HEK293 (cell line): ENCODE measurements around the gene AADACL3.

Source experiments
- CTCF ChIA-PET: fragments of 350-600 bp; formaldehyde crosslinking; extraction: SDS; loops from one replicate; lab custom pipeline; 2021; ENCODE audit warnings: antibody characterized with exemption; lab: Yijun Ruan, JAX
- POLR2A ChIA-PET: fragments of 300-600 bp; formaldehyde crosslinking; extraction: SDS; loops from one replicate; lab custom pipeline; 2020; ENCODE audit warnings: antibody characterized with exemption, inconsistent platforms; lab: Yijun Ruan, JAX
- H3K27ac ChIP-seq: fragments of 200-500 bp; sonication (Bioruptor generic); 2 replicates; pipeline ENCODE4 v1.5.1; 2014; ENCODE audit warnings: low read depth, low read length, control low read depth, inconsistent platforms; ENCODE audit errors: extremely low read depth
- H3K36me3 ChIP-seq, 2 experiments: fragments of 200-500 bp in 1 of 2; sonication (Bioruptor generic) in 1 of 2; 1 replicate in 1 of 2; 2 replicates in 1 of 2; pipeline ENCODE4 v1.5.1; 2014 to 2017; ENCODE audit warnings: inconsistent platforms in 2 of 2, low read length in 2 of 2; ENCODE audit not compliant: control insufficient read depth in 2 of 2, insufficient read depth in 1 of 2
- H3K4me1 ChIP-seq: fragments of 200-500 bp; sonication (Bioruptor generic); 2 replicates; pipeline ENCODE4 v1.5.1; 2014; ENCODE audit warnings: mild to moderate bottlenecking, low read length, inconsistent platforms; ENCODE audit not compliant: control insufficient read depth, insufficient read depth
- H3K4me3 ChIP-seq: 2 replicates; pipeline ENCODE4 v1.5.1; 2011; ENCODE audit warnings: low read depth, mild to moderate bottlenecking, control low read depth, low read length, moderate library complexity
- H3K9me3 ChIP-seq: fragments of 200-500 bp; sonication (Bioruptor generic); 2 replicates; pipeline ENCODE4 v1.5.1; 2014; ENCODE audit warnings: low read depth, low read length, inconsistent platforms; ENCODE audit not compliant: control insufficient read depth, insufficient read depth
- KLF8 ChIP-seq: fragments of 450-650 bp; formaldehyde crosslinking; IDR thresholded peaks from 2 replicates; pipeline ENCODE4 v1.5.1; 2016; ENCODE audit warnings: missing biosample characterization, missing genetic modification characterization
- REPIN1 ChIP-seq: fragments of 450-650 bp; formaldehyde crosslinking; IDR thresholded peaks from 2 replicates; pipeline ENCODE4 v1.5.1; 2017; ENCODE audit warnings: missing biosample characterization, missing genetic modification characterization, low read depth
- ZBTB8A ChIP-seq: fragments of 450-650 bp; formaldehyde crosslinking; IDR thresholded peaks from 2 replicates; pipeline ENCODE4 v1.5.1; 2016; ENCODE audit warnings: missing biosample characterization, missing genetic modification characterization
- ZNF174 ChIP-seq: fragments of 450-650 bp; formaldehyde crosslinking; IDR thresholded peaks from 2 replicates; pipeline ENCODE4 v1.5.0; 2017; ENCODE audit warnings: missing biosample characterization, mild to moderate bottlenecking, missing genetic modification characterization
- ZNF239 ChIP-seq: fragments of 450-650 bp; formaldehyde crosslinking; IDR thresholded peaks from 2 replicates; pipeline ENCODE4 v1.5.1; 2016; ENCODE audit warnings: missing biosample characterization, missing genetic modification characterization
- ZNF266 ChIP-seq: fragments of 450-650 bp; formaldehyde crosslinking; IDR thresholded peaks from 2 replicates; pipeline ENCODE4 v1.5.1; 2016; ENCODE audit warnings: missing biosample characterization, missing genetic modification characterization, low read depth
- ZNF324 ChIP-seq: fragments of 450-650 bp; formaldehyde crosslinking; IDR thresholded peaks from 2 replicates; pipeline ENCODE4 v1.5.1; 2016; ENCODE audit warnings: missing biosample characterization, missing genetic modification characterization
- ZNF426 ChIP-seq: fragments of 450-650 bp; formaldehyde crosslinking; IDR thresholded peaks from 2 replicates; pipeline ENCODE4 v1.5.1; 2017; ENCODE audit warnings: missing biosample characterization, missing genetic modification characterization, mild to moderate bottlenecking, inconsistent platforms, moderate library complexity
- ZNF658 ChIP-seq: fragments of 450-650 bp; formaldehyde crosslinking; IDR thresholded peaks from 2 replicates; pipeline ENCODE4; 2016; ENCODE audit warnings: missing biosample characterization, missing genetic modification characterization
- ZNF677 ChIP-seq: fragments of 450-650 bp; IDR thresholded peaks from 2 replicates; pipeline ENCODE4 v1.5.0; 2018; ENCODE audit warnings: missing biosample characterization, mild to moderate bottlenecking, missing genetic modification characterization, moderate library complexity
- ZSCAN16 ChIP-seq: fragments of 450-650 bp; formaldehyde crosslinking; IDR thresholded peaks from 2 replicates; pipeline ENCODE4 v1.5.1; 2016; ENCODE audit warnings: missing biosample characterization, missing genetic modification characterization
- ZSCAN30 ChIP-seq: fragments of 450-650 bp; IDR thresholded peaks from 2 replicates; pipeline ENCODE4 v1.5.1; 2018; ENCODE audit warnings: missing biosample characterization, mild to moderate bottlenecking, missing genetic modification characterization, moderate library complexity
- TF ChIP-seq, protein P1 (sequence below): fragments of 450-650 bp; formaldehyde crosslinking; IDR thresholded peaks from 2 replicates; pipeline ENCODE4 v1.5.1; 2016; ENCODE audit warnings: missing biosample characterization, missing genetic modification characterization
- TF ChIP-seq, protein P2 (sequence below): fragments of 450-650 bp; IDR thresholded peaks from 2 replicates; pipeline ENCODE4 v1.5.1; 2018; ENCODE audit warnings: missing biosample characterization, mild to moderate bottlenecking, missing genetic modification characterization
- TF ChIP-seq, protein P3 (sequence below): fragments of 450-650 bp; formaldehyde crosslinking; IDR thresholded peaks from 2 replicates; pipeline ENCODE4 v1.5.1; 2016; ENCODE audit warnings: missing biosample characterization, missing genetic modification characterization, borderline replicate concordance
- TF ChIP-seq, protein P4 (sequence below): fragments of 450-650 bp; formaldehyde crosslinking; IDR thresholded peaks from 2 replicates; pipeline ENCODE4 v1.5.1; 2016; ENCODE audit warnings: missing biosample characterization, missing genetic modification characterization
- TF ChIP-seq, protein P5 (sequence below): fragments of 450-650 bp; formaldehyde crosslinking; IDR thresholded peaks from 2 replicates; pipeline ENCODE4 v1.5.1; 2016; ENCODE audit warnings: missing biosample characterization, missing genetic modification characterization
- TF ChIP-seq, protein P6 (sequence below): fragments of 450-650 bp; formaldehyde crosslinking; IDR thresholded peaks from 2 replicates; pipeline ENCODE4 v1.5.1; 2017; ENCODE audit warnings: missing biosample characterization, missing genetic modification characterization
- TF ChIP-seq, protein P7 (sequence below): fragments of 450-650 bp; formaldehyde crosslinking; IDR thresholded peaks from 2 replicates; pipeline ENCODE4 v1.5.1; 2017; ENCODE audit warnings: missing biosample characterization, missing genetic modification characterization

AADACL3 gene

DNA sequence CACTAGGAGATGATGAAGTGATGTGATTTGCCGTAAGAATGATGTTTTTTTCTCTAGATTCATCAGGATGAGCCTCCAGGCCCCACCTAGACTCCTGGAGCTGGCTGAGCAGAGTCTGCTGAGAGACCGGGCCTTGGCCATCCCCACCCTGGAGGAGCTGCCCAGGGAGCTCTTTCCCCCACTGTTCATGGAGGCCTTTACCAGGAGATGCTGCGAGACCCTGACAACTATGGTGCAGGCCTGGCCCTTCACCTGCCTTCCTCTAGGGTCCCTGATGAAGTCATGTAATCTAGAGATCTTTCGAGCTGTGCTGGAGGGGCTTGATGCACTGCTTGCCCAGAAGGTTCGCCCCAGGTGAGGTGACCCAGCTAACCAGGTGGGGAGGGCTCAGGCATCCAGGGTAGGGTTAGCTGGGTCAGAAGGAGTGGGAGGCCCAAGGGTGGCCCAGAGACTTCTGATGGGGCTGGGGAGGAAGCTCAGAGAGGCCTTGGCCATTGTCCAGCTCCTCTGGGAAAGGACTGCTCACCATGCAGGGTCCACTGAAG lies 59.0 kb downstream of the AADACL3 start (continued):
- TF ChIP-seq, protein P1, sequence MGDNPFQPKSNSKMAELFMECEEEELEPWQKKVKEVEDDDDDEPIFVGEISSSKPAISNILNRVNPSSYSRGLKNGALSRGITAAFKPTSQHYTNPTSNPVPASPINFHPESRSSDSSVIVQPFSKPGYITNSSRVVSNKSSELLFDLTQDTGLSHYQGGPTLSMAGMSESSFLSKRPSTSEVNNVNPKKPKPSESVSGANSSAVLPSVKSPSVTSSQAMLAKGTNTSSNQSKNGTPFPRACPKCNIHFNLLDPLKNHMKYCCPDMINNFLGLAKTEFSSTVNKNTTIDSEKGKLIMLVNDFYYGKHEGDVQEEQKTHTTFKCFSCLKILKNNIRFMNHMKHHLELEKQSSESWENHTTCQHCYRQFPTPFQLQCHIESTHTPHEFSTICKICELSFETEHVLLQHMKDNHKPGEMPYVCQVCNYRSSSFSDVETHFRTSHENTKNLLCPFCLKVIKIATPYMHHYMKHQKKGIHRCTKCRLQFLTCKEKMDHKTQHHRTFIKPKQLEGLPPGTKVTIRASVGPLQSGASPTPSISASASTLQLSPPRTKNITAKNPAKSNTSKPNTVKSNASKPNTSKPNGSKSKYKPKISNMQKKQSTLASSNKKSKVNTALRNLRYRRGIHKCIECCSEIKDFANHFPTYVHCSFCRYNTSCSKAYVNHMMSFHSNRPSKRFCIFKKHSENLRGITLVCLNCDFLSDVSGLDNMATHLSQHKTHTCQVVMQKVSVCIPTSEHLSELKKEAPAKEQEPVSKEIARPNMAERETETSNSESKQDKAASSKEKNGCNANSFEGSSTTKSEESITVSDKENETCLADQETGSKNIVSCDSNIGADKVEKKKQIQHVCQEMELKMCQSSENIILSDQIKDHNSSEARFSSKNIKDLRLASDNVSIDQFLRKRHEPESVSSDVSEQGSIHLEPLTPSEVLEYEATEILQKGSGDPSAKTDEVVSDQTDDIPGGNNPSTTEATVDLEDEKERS (tag by site-specific recombination): no peak
- no peak for TF ChIP-seq ZNF266 (tag by site-specific recombination)

DNA sequence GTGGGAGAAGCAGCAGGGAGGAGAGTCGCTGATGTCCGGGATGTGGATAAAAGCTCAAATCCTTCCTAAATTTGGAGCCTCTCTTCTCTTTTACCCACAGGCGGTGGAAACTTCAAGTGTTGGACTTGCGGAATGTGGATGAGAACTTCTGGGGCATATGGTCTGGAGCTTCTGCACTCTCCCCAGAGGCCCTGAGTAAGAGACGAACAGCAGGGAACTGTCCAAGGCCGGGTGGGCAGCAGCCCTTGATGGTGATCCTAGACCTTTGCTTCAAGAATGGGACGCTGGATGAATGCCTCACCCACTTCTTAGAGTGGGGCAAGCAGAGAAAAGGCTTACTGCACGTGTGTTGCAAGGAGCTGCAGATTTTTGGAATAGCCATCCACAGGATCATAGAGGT lies 59.5 kb downstream of the AADACL3 start:
- ChIA-PET POLR2A (no interaction called here), CTCF (no interaction called here)
- no peaks in the 10 kb centered on the region for H3K4me1 ChIP-seq
- no peaks in the 10 kb centered on the region for H3K9me3 ChIP-seq
- H3K36me3 ChIP-seq: no peaks in the 10 kb centered on the region
- no peak overlapping the region for H3K27ac ChIP-seq
- H3K4me3 ChIP-seq: no peak overlapping the region
- TF ChIP-seq KLF8 (tag by site-specific recombination) (no peak), ZBTB8A (tag by site-specific recombination) (no peak), ZNF239 (tag by site-specific recombination) (no peak), ZNF324 (tag by site-specific recombination) (no peak), ZNF677 (no peak), ZSCAN16 (tag by site-specific recombination) (no peak), ZNF426 (tag by site-specific recombination) (no peak), ZNF658 (tag by site-specific recombination) (no peak)
- TF ChIP-seq, protein P2, sequence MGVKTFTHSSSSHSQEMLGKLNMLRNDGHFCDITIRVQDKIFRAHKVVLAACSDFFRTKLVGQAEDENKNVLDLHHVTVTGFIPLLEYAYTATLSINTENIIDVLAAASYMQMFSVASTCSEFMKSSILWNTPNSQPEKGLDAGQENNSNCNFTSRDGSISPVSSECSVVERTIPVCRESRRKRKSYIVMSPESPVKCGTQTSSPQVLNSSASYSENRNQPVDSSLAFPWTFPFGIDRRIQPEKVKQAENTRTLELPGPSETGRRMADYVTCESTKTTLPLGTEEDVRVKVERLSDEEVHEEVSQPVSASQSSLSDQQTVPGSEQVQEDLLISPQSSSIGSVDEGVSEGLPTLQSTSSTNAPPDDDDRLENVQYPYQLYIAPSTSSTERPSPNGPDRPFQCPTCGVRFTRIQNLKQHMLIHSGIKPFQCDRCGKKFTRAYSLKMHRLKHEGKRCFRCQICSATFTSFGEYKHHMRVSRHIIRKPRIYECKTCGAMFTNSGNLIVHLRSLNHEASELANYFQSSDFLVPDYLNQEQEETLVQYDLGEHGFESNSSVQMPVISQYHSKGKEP (tag by site-specific recombination): no peak
- TF ChIP-seq, protein P3, sequence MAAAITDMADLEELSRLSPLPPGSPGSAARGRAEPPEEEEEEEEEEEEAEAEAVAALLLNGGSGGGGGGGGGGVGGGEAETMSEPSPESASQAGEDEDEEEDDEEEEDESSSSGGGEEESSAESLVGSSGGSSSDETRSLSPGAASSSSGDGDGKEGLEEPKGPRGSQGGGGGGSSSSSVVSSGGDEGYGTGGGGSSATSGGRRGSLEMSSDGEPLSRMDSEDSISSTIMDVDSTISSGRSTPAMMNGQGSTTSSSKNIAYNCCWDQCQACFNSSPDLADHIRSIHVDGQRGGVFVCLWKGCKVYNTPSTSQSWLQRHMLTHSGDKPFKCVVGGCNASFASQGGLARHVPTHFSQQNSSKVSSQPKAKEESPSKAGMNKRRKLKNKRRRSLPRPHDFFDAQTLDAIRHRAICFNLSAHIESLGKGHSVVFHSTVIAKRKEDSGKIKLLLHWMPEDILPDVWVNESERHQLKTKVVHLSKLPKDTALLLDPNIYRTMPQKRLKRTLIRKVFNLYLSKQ: no peak
- TF ChIP-seq, protein P4, sequence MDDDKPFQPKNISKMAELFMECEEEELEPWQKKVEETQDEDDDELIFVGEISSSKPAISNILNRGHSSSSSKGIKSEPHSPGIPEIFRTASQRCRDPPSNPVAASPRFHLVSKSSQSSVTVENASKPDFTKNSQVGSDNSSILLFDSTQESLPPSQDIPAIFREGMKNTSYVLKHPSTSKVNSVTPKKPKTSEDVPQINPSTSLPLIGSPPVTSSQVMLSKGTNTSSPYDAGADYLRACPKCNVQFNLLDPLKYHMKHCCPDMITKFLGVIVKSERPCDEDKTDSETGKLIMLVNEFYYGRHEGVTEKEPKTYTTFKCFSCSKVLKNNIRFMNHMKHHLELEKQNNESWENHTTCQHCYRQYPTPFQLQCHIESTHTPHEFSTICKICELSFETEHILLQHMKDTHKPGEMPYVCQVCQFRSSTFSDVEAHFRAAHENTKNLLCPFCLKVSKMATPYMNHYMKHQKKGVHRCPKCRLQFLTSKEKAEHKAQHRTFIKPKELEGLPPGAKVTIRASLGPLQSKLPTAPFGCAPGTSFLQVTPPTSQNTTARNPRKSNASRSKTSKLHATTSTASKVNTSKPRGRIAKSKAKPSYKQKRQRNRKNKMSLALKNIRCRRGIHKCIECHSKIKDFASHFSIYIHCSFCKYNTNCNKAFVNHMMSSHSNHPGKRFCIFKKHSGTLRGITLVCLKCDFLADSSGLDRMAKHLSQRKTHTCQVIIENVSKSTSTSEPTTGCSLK (tag by site-specific recombination): no peak

DNA sequence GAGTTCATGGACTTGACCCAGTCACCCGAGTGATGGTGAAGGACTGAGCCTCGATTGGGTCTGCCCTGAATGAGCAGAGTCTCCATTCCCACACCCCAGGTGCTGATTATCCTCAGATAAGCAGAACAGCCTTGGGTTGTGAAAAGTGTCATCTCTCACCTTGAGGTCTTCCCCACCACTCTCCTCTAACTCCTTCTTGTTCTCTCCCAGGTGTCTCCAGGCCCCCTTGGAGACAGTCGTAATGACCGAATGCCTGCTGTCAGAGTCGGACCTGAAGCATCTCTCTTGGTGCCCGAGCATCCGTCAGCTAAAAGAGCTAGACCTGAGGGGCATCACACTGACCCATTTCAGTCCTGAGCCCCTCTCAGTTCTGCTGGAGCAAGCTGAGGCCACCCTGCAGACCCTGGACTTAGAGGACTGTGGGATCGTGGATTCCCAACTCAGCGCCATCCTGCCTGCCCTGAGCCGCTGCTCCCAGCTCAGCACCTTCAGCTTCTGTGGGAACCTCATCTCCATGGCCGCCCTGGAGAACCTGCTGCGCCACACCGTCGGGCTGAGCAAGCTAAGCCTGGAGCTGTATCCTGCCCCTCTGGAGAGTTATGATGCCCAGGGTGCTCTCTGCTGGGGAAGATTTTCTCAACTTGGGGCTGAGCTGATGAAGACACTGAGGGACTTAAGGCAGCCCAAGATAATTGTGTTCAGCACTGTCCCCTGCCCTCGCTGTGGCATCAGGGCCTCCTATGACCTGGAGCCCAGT lies 61.1 kb downstream of the AADACL3 start:
- Histone ChIP-seq H3K36me3 (no peaks in the 10 kb centered on the region), H3K27ac (no peak overlapping the region), H3K4me1 (no peaks in the 10 kb centered on the region), H3K4me3 (no peak overlapping the region), H3K9me3 (no peaks in the 10 kb centered on the region)
- CTCF ChIA-PET: no interaction called here
- POLR2A ChIA-PET: no interaction called here
- TF ChIP-seq, protein P5, sequence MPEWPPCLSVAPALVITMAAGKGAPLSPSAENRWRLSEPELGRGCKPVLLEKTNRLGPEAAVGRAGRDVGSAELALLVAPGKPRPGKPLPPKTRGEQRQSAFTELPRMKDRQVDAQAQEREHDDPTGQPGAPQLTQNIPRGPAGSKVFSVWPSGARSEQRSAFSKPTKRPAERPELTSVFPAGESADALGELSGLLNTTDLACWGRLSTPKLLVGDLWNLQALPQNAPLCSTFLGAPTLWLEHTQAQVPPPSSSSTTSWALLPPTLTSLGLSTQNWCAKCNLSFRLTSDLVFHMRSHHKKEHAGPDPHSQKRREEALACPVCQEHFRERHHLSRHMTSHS (tag by site-specific recombination): no peak
- TF ChIP-seq, protein P6, sequence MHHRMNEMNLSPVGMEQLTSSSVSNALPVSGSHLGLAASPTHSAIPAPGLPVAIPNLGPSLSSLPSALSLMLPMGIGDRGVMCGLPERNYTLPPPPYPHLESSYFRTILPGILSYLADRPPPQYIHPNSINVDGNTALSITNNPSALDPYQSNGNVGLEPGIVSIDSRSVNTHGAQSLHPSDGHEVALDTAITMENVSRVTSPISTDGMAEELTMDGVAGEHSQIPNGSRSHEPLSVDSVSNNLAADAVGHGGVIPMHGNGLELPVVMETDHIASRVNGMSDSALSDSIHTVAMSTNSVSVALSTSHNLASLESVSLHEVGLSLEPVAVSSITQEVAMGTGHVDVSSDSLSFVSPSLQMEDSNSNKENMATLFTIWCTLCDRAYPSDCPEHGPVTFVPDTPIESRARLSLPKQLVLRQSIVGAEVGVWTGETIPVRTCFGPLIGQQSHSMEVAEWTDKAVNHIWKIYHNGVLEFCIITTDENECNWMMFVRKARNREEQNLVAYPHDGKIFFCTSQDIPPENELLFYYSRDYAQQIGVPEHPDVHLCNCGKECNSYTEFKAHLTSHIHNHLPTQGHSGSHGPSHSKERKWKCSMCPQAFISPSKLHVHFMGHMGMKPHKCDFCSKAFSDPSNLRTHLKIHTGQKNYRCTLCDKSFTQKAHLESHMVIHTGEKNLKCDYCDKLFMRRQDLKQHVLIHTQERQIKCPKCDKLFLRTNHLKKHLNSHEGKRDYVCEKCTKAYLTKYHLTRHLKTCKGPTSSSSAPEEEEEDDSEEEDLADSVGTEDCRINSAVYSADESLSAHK (tag by site-specific recombination): no peak
- TF ChIP-seq ZNF239 (tag by site-specific recombination) (no peak), ZNF174 (no peak), ZSCAN30 (tag by site-specific recombination) (no peak), REPIN1 (no peak)
- TF ChIP-seq, protein P7, sequence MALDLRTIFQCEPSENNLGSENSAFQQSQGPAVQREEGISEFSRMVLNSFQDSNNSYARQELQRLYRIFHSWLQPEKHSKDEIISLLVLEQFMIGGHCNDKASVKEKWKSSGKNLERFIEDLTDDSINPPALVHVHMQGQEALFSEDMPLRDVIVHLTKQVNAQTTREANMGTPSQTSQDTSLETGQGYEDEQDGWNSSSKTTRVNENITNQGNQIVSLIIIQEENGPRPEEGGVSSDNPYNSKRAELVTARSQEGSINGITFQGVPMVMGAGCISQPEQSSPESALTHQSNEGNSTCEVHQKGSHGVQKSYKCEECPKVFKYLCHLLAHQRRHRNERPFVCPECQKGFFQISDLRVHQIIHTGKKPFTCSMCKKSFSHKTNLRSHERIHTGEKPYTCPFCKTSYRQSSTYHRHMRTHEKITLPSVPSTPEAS (tag by site-specific recombination): no peak
